BE2C (cell line): Measurements from ENCODE around the gene CLSTN2.

Experiments used
- DNase-seq: peaks from one replicate; pipeline ENCODE4 v3.0.0-alpha.2; 2020
- H3K27me3 ChIP-seq: fragments of 250-450 bp; sonication (Bioruptor Pico); 2 replicates; pipeline ENCODE4 v1.5.1; 2020; ENCODE audit warnings: mild to moderate bottlenecking
- H3K36me3 ChIP-seq: fragments of 250-450 bp; sonication (Bioruptor Pico); 2 replicates; pipeline ENCODE4 v1.5.1; 2020; ENCODE audit warnings: mild to moderate bottlenecking
- H3K4me1 ChIP-seq: fragments of 250-450 bp; sonication (Bioruptor Pico); 2 replicates; pipeline ENCODE4 v1.5.1; 2020
- H3K4me3 ChIP-seq: 2 replicates; pipeline ENCODE4 v1.5.1; 2011; ENCODE audit warnings: low read depth, low read length
- H3K9me3 ChIP-seq: fragments of 250-450 bp; sonication (Bioruptor Pico); 2 replicates; pipeline ENCODE4 v1.5.1; 2020
- TF ChIP-seq, protein P1 (sequence below): IDR thresholded peaks from 2 replicates; pipeline ENCODE4 v1.5.1; 2012; ENCODE audit warnings: mild to moderate bottlenecking, low read depth, low read length

The CLSTN2 gene

DNA sequence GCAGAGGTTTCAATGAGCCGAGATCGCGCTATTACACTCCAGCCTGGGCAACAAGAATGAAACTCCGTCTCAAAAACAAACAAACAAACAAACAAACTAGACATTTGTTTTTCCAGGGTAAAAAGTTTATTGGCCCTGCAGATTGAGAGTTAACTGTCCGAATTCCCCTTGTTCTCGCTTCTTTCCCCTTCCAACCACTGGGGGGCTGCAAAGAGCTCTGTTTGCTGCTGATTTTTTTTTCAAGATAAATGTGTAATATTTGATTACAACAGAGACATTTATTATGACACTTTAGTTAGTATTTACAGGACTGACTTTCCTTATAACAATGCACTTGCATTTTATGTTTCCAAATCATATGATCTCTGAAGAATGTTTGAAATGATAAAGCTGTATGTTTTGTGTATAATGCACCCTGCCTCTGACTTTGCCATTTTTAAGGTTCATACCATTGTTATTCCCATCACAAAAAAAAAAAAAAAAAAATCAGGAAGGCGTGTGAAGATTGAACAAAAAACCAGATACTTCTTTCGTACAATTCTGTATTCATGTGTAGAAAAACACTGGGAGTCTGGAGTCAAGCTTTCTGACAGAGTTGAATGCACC, 2.8 kb downstream of the CLSTN2 start:
- Histone ChIP-seq H3K4me1 (no peaks in the 10 kb centered on the region), H3K4me3 (no peak overlapping the region), H3K9me3 (no peaks in the 10 kb centered on the region), H3K36me3 (no peaks in the 10 kb centered on the region), H3K27me3 (peaks cover 15% of the 10 kb centered on the region)
- peak; percentile 57 for DNase-seq
- TF ChIP-seq, protein P1, sequence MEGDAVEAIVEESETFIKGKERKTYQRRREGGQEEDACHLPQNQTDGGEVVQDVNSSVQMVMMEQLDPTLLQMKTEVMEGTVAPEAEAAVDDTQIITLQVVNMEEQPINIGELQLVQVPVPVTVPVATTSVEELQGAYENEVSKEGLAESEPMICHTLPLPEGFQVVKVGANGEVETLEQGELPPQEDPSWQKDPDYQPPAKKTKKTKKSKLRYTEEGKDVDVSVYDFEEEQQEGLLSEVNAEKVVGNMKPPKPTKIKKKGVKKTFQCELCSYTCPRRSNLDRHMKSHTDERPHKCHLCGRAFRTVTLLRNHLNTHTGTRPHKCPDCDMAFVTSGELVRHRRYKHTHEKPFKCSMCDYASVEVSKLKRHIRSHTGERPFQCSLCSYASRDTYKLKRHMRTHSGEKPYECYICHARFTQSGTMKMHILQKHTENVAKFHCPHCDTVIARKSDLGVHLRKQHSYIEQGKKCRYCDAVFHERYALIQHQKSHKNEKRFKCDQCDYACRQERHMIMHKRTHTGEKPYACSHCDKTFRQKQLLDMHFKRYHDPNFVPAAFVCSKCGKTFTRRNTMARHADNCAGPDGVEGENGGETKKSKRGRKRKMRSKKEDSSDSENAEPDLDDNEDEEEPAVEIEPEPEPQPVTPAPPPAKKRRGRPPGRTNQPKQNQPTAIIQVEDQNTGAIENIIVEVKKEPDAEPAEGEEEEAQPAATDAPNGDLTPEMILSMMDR = peak; percentile 91

DNA sequence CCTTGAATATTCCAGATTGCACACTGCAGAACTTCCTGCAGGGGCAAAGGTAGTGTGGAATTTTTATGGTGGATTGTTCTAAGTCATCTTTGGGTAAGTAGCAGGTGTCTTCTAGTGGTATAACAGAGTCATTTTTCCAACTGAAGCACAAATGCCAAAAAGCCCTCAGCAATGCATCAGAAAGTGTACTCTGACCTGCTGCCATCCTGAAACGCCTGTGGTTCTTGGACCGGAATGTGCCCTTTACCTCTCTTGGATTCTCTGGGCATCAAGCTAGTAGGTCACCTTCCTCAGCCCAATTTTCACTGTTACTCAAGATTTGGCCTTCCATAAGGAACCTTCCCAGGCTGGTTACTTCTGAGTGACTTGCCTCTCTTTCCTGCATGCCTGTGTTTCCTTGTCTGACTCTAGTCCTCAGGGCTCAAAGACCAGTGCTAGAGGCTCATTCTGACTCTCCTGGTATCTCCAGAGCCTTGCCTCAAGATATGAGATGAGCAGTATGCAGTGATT, 4.8 kb downstream of the CLSTN2 start:
- Histone ChIP-seq H3K36me3 (no peaks in the 10 kb centered on the region), H3K27me3 (peaks cover 15% of the 10 kb centered on the region), H3K4me3 (no peak overlapping the region), H3K9me3 (no peaks in the 10 kb centered on the region), H3K4me1 (no peaks in the 10 kb centered on the region)
- DNase-seq = no peak
- TF ChIP-seq, protein P1 = no peak

DNA sequence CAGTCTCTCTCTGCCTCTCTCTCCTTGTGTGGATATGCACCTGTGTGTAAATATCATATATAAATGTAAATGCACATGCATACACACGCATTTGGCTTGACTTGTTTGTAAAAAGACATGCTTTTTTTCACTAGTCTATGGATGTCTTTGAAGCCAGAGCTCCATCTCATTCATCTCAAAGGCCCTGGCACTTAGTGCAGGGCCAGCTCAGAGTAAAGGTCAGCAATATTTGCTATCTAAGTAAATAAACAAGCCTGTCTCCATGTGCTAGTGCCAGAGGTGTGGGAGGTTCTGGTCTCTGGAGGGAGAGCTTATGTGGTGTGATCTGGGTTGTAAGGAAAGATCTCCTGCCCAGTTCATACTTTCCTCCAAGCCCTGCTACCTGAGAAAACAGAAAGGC, 5.6 kb downstream of the CLSTN2 start:
- H3K9me3 ChIP-seq = no peaks in the 10 kb centered on the region
- no peaks in the 10 kb centered on the region for H3K4me1 ChIP-seq
- no peak for DNase-seq
- H3K36me3 ChIP-seq = no peaks in the 10 kb centered on the region
- TF ChIP-seq, protein P1 = no peak
- no peak overlapping the region for H3K4me3 ChIP-seq
- H3K27me3 ChIP-seq = peaks cover 15% of the 10 kb centered on the region

DNA sequence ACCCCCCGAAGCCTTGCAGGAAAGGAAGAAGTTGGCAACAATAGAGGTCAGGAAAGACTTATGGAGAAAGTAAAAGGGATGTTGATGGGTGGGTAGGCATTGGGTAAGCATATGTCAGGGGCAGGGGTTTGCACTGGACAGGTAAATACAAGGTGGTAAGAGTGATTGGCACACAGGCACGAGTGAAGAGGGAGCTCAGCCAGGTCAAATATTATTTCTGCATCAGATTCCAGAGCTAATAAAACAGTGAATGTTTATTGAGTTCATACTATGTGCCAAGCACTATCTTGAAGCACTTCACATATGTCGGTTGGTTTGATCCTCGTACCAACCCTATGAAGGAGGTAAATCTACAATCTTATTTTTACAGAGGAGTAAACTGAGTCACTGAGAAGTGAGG, 6.6 kb downstream of the CLSTN2 start:
- Histone ChIP-seq H3K27me3 (peaks cover 6% of the 10 kb centered on the region), H3K36me3 (no peaks in the 10 kb centered on the region), H3K4me1 (no peaks in the 10 kb centered on the region), H3K9me3 (no peaks in the 10 kb centered on the region), H3K4me3 (no peak overlapping the region)
- DNase-seq = no peak
- TF ChIP-seq, protein P1 = no peak

DNA sequence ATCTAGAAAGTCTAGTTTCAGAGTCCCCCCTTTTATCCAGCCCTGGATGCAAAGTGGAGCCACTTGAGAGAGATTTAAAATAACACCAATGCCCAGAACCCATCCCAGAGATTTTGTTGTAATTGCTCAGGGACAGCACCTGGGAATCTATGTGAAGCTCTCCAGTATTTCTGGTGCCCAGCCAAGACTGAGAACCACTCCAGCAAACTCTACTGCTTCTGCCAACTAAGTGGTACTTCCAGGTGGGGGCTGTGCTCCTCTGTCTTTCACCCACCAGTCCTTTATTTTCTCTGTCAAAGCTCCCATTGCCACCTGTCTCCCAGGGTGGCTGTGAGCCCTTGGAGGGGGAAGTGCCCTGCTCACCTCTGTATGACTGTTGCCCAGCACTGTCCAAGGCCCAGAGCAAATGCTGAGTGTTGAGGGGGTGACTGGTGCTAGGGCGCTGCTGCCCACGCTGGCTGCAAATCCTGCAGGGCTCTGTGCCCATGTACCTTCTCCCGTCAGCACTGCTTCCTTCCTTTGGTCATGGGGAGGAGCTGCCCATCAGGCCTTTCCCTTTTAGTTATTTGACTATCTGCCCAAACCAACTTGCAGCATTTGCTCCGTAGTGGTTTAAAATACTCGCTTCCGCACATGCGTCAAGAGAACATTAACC, 9.4 kb downstream of the CLSTN2 start:
- H3K36me3 ChIP-seq = no peaks in the 10 kb centered on the region
- H3K4me1 ChIP-seq = peaks cover 4% of the 10 kb centered on the region; the same call in 1 of the 2 replicates
- H3K4me3 ChIP-seq = no peak overlapping the region
- no peaks in the 10 kb centered on the region for H3K27me3 ChIP-seq
- no peak for DNase-seq
- TF ChIP-seq, protein P1 = no peak
- no peaks in the 10 kb centered on the region for H3K9me3 ChIP-seq

DNA sequence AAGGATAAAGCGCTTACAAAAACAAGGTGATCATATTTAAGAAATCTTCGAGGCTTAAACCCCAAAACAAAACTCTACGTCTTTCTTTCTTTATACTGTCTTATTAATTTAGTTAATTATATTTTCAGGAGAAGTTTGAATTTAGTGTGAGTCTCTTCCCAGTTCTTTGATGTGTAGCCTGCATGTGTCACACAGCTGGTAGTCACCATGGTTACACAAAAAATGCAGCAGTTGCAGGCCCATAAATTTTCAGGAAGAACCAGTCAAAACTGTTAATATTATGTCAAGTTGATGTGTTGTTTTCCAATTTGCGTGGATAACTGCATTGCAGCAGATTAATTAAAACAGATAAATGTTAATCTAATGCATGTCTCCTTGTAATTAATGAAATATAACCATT, 10.4 kb downstream of the CLSTN2 start:
- TF ChIP-seq, protein P1 = no peak
- Histone ChIP-seq H3K9me3 (no peaks in the 10 kb centered on the region), H3K4me1 (peaks cover 4% of the 10 kb centered on the region; the same call in 1 of the 2 replicates), H3K36me3 (no peaks in the 10 kb centered on the region), H3K4me3 (no peak overlapping the region), H3K27me3 (no peaks in the 10 kb centered on the region)
- DNase-seq = no peak
